ENCODE results near the gene PHF2. TPM values are rescaled to one million over a fixed set of nuclear protein-coding genes. Genes with fewer than 3 reads are reported as not detected.

PHF2 gene
- polyA plus RNA-seq, 3 donors: 0.40 to 16.0 (median 0.97) TPM

DNA sequence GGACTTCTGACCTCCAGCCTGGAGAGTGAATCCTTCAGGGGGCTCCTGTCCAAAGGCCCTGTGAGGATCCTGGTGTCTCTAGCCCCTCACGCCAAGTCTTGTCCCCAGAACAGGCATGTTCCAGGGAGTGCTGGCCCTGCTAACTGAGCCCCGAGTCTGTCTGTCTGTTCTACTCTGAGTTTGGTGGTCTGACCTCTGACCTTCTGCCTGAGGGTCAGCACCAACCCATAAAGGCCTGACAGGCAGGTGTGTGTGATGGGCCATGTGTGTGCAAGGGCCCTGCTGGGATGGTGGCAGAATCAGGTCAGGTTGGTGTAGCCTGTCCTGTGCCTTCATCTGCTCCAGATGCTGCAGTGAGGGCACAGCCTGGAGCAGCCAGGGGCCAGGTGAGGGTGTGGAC lies 46.3 kb downstream of the PHF2 start:
- H3K27ac Mint-ChIP-seq: no peak overlapping the region
- H3K79me2 ChIP-seq (ENCODE audit: insufficient read depth, low read length): peaks cover 51% of the 10 kb centered on the region
- intact Hi-C loops (cut with micrococcal nuclease): no loop called here
- no peaks in the 10 kb centered on the region for H3K27me3 Mint-ChIP-seq (ENCODE audit: low read depth in 3 of 3)
- H3K9me3 ChIP-seq (replicated peaks in 1 of 2; ENCODE audit: control insufficient read depth in 1 of 2, insufficient read depth in 1 of 2, low read length in 2 of 2): peaks cover 2 to 5% of the 10 kb centered on the region in 2 donors
- no peaks in the 10 kb centered on the region for H3K4me1 ChIP-seq (ENCODE audit: control insufficient read depth in 1 of 2, insufficient read depth in 2 of 2, low read length in 2 of 2)
- H2AFZ ChIP-seq (ENCODE audit: insufficient read depth, low read depth, low read length, poor library complexity, severe bottlenecking): no peak overlapping the region
- no peak overlapping the region for H3K4me3 Mint-ChIP-seq
- TF ChIP-seq, protein P1, sequence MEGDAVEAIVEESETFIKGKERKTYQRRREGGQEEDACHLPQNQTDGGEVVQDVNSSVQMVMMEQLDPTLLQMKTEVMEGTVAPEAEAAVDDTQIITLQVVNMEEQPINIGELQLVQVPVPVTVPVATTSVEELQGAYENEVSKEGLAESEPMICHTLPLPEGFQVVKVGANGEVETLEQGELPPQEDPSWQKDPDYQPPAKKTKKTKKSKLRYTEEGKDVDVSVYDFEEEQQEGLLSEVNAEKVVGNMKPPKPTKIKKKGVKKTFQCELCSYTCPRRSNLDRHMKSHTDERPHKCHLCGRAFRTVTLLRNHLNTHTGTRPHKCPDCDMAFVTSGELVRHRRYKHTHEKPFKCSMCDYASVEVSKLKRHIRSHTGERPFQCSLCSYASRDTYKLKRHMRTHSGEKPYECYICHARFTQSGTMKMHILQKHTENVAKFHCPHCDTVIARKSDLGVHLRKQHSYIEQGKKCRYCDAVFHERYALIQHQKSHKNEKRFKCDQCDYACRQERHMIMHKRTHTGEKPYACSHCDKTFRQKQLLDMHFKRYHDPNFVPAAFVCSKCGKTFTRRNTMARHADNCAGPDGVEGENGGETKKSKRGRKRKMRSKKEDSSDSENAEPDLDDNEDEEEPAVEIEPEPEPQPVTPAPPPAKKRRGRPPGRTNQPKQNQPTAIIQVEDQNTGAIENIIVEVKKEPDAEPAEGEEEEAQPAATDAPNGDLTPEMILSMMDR (IDR thresholded peaks at IDR 0.05): no peak
- peaks cover 88% of the 10 kb centered on the region for H4K20me1 ChIP-seq (ENCODE audit: insufficient read depth, low read length)
- no peak overlapping the region for H3K4me2 ChIP-seq (replicated peaks; ENCODE audit: extremely low read depth, low read length, poor library complexity, severe bottlenecking)
- peaks cover 0 to 5% of the 10 kb centered on the region in 2 donors for H3K36me3 ChIP-seq (replicated peaks in 1 of 2; ENCODE audit: control insufficient read depth in 1 of 2, insufficient read depth in 2 of 2, low read length in 2 of 2)
- H3K4me1 Mint-ChIP-seq: peaks cover 7% of the 10 kb centered on the region
- H3K4me3 ChIP-seq (replicated peaks in 1 of 3; ENCODE audit: low read depth in 2 of 3, low read length in 3 of 3): no peak overlapping the region
- no peak overlapping the region for H3K9ac ChIP-seq (ENCODE audit: insufficient read depth, low read length, poor library complexity, severe bottlenecking)
- H3K27ac ChIP-seq (ENCODE audit: low read depth in 1 of 2, low read length in 2 of 2): no peak overlapping the region
- no peak for DNase-seq
- WGBS (ENCODE audit: insufficient coverage): 100% methylated on average over 2 of the region's 2 CpGs
- no peaks in the 10 kb centered on the region for H3K27me3 ChIP-seq (ENCODE audit: control insufficient read depth in 2 of 2, insufficient read depth in 2 of 2, low read length in 2 of 2)
- peaks cover 5 to 6% of the 10 kb centered on the region in 2 donors for H3K36me3 Mint-ChIP-seq
- peaks cover 2 to 6% (median 4%) of the 10 kb centered on the region in 7 donors for H3K9me3 Mint-ChIP-seq

DNA sequence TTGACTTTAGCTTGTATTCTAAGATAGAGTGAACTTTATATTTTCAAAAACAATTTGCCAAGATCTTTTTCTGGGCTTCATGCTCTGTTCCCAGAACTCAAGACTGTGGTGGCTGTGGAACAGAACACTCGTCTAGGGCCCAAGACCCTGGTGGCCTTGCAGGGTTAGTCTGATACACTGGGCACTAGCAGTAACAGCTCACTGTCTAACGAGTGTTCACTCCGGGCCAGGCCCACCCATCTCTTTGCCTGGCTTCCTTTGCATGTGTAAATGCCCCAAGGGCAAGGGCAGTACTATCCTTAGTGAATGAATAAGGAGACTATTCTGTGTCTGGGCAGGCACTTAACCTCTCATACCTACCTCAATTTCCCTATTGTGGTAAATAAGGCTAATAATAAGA lies 47.4 kb downstream of the PHF2 start:
- no peak overlapping the region for H3K9ac ChIP-seq (ENCODE audit: insufficient read depth, low read length, poor library complexity, severe bottlenecking)
- H3K4me3 ChIP-seq (replicated peaks in 1 of 3; ENCODE audit: low read depth in 2 of 3, low read length in 3 of 3): no peak overlapping the region
- H3K4me2 ChIP-seq (replicated peaks; ENCODE audit: extremely low read depth, low read length, poor library complexity, severe bottlenecking): no peak overlapping the region
- H3K36me3 ChIP-seq (replicated peaks in 1 of 2; ENCODE audit: control insufficient read depth in 1 of 2, insufficient read depth in 2 of 2, low read length in 2 of 2): peaks cover 0 to 4% of the 10 kb centered on the region in 2 donors
- H3K36me3 Mint-ChIP-seq: peaks cover 0 to 8% of the 10 kb centered on the region in 2 donors
- H3K9me3 Mint-ChIP-seq: peaks cover 8 to 12% (median 9%) of the 10 kb centered on the region in 7 donors
- H3K27me3 ChIP-seq (ENCODE audit: control insufficient read depth in 2 of 2, insufficient read depth in 2 of 2, low read length in 2 of 2): no peaks in the 10 kb centered on the region
- H3K27ac ChIP-seq (ENCODE audit: low read depth in 1 of 2, low read length in 2 of 2): no peak overlapping the region
- DNase-seq: no peak
- H3K4me1 Mint-ChIP-seq: peaks cover 7% of the 10 kb centered on the region
- peaks cover 87% of the 10 kb centered on the region for H4K20me1 ChIP-seq (ENCODE audit: insufficient read depth, low read length)
- TF ChIP-seq, protein P1 (IDR thresholded peaks at IDR 0.05): no peak
- H3K4me1 ChIP-seq (ENCODE audit: control insufficient read depth in 1 of 2, insufficient read depth in 2 of 2, low read length in 2 of 2): no peaks in the 10 kb centered on the region
- no peak overlapping the region for H3K27ac Mint-ChIP-seq
- H2AFZ ChIP-seq (ENCODE audit: insufficient read depth, low read depth, low read length, poor library complexity, severe bottlenecking): no peak overlapping the region
- no peaks in the 10 kb centered on the region for H3K27me3 Mint-ChIP-seq (ENCODE audit: low read depth in 3 of 3)
- peaks cover 8 to 12% of the 10 kb centered on the region in 2 donors for H3K9me3 ChIP-seq (replicated peaks in 1 of 2; ENCODE audit: control insufficient read depth in 1 of 2, insufficient read depth in 1 of 2, low read length in 2 of 2)
- no peak overlapping the region for H3K4me3 Mint-ChIP-seq
- H3K79me2 ChIP-seq (ENCODE audit: insufficient read depth, low read length): peaks cover 60% of the 10 kb centered on the region
- WGBS (ENCODE audit: insufficient coverage): 96% methylated on average over 3 of the region's 3 CpGs
- intact Hi-C loops (cut with micrococcal nuclease): no loop called here

Data from CD14-positive monocyte (primary cell).